GM12872 (cell line): ENCODE data around the gene CHAF1B.

Experiments used
- CTCF ChIP-seq: IDR thresholded peaks from 3 replicates; pipeline ENCODE4 v1.5.1; 2011; ENCODE audit warnings: low read depth, mild to moderate bottlenecking, low read length, moderate library complexity; ENCODE audit not compliant: insufficient read depth

The CHAF1B gene

GRCh38 chr21:36451506-36451905 lies 66.3 kb downstream of the CHAF1B start:
- TF ChIP-seq CTCF, result no peak

GRCh38 chr21:36452281-36452825 lies 67.2 kb downstream of the CHAF1B start:
- no peak for TF ChIP-seq CTCF

- no peak for TF ChIP-seq CTCF
Observed at GRCh38 chr21:36454093-36454531, 68.9 kb downstream of the CHAF1B start.

- TF ChIP-seq CTCF, result no peak
Observed at GRCh38 chr21:36454706-36455105, 69.5 kb downstream of the CHAF1B start.

GRCh38 chr21:36456729-36457414 lies 71.7 kb downstream of the CHAF1B start:
- no peak for TF ChIP-seq CTCF

GRCh38 chr21:36459098-36459497 lies 73.9 kb downstream of the CHAF1B start:
- TF ChIP-seq CTCF, result no peak

GRCh38 chr21:36460866-36461265 lies 75.7 kb downstream of the CHAF1B start:
- no peak for TF ChIP-seq CTCF
